Embryonic facial prominence (tissue), 1 donor: ENCODE data around the gene ADORA1.

Source experiments
- DNase-seq: peaks from one replicate; pipeline ENCODE4 v3.0.0-alpha.2; 2016; ENCODE audit errors: extremely low spot score

The ADORA1 gene

DNA sequence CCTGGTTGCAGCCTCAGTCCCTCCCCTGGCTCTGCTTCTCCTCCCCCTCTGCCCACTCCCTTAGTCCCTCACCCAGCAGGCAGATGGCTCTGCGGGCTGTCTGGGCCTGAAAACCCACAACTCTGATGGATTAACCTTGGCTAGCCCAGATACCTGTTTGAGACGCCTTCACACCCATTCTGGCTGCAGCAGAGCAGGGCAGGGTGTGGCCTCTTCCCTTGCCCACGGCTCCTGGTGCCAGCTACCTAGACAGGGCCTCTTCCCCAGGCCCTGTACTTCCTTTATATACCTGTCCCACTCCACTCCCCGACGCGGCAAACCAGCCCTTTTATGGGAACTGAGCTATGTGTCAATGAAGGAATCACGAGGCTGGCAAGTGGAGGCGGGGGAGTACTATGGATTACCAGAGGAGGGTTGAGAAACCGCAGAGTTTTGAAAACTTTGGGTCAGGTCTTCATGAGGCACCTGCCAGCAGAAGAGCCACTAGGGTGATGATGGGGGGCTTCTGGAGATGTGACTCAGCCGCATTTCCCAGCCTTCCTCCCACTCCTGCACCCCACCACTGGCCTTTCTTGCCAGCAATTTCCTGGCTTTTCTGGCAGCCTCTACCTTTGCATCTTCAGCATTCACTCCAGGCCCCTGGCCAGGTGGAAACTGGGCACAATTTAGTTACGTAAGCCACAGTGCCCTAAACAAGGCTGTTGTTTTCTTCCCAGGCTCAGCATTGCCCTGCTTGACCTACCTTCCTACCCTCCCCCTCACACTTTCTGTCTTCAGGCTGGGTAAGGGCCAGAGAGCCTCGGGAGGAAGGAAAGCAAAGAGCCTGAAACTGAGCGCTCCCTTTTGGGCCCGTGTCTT is 59.1 kb downstream of the ADORA1 start, which contains the start of gene CHI3L1:
TSS of gene CHI3L1 (minus strand) at position 259 of the 858 bp plus-strand sequence. CDS start at position 178, 81 bp downstream.
- no peak for DNase-seq

DNA sequence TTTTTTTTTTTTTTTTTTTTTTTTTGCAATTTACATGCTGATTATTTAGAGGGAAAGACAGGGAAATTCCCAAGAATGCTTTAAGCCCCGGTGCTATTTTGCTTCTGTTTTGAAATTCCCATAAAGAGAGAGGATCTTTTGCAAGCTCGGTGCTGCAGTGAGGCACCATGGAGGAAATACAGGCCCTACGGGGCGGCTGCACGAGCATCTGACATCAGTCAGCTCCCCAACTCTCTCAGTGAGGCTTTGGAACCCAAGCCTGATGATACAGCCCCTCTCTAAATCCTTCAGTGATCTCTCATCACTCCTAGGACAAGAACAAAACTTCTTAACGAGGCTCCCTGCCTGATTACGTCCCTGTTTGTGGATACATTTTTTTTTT is 59.8 kb downstream of the ADORA1 start:
- no peak for DNase-seq

DNA sequence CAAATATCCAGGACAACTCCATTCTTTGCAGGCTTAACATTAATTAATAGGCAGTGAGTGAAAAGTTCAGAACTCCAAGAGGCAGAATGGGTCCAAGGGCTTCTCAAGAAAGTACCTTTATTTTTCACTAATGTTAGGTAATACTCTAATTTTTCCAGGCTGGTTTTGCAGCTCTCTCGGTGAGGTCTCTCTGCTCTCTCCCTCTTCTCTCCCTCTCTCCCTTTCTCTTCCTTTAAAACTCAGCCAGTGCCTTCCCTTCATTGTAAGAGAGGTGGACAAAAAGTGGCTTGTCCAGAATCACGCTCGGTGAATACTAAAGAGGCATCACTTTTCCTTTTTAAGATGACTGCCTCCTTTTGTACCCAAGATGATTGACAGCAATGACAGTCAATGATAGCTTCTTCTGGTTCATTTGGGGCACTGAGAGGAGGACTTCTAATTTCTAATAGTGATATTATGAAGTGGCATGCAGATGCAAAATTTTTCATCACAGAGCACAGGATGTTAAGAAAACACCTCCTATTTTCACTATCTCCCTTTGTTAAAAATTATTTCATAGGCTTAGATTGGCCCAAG is 60.3 kb downstream of the ADORA1 start:
- no peak for DNase-seq

GRCh38 chr1:203188686-203189232 is 61.2 kb downstream of the ADORA1 start:
- no peak for DNase-seq

GRCh38 chr1:203189951-203190352 is 62.4 kb downstream of the ADORA1 start:
- DNase-seq: no peak

- no peak for DNase-seq
Measured at GRCh38 chr1:203190949-203191348, 63.4 kb downstream of the ADORA1 start.

DNA sequence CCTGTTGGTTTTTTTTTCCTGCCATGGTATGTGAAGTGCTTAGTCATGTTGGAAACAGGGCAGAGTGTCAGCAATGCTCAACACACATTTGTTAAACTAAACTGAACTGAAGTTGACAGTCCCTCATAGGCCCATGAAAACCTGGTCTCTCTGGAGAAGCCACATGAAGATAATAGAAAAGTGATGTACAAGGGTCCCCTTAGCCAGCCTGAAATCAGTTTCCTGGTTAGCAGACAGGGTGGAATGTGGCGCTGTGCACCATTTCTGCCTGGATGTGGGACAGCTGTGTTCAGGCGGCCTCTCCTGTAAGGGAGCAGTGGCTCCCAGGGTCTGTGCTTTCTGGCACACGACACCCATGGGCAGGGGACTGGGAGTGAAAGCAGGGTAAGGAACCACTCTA is 68.8 kb downstream of the ADORA1 start:
- DNase-seq: no peak

DNA sequence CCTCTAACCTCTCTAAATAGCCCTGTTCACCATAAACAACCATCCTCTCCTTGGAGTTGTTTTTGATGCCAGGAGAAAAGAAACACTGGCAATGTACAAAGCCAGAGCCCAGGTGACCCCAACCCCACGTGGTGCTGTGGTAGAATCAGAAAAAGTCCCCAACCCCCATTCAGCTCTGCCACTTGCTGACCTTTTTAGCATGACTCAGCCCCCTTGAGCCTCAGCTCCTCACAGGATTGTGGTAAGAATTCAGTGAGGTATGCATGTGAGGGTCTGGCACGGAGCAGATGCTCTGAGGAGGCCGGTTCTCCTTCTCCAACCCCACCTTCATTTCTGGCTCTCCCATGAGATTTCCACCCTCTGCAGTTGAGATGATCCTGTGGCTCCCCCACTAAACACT is 70.1 kb downstream of the ADORA1 start:
- DNase-seq: no peak

- no peak for DNase-seq
Measured at GRCh38 chr1:203199002-203199401, 71.5 kb downstream of the ADORA1 start.

DNA sequence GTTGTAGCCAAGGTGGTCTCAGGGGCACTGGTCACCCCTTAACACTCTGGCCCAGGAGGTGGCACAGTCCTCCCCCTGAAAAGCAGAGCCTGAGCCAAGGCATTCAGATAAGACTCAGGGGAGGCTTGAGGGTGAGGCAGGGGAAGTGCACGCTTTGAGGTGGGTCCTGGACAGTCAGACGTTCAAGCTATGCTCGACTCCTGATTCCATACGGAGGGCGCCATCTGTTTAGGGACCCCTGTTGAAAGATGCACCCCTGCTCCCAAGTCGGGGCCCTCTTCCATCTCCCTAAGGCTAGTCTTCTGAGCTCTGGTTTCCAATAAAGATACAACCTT is 71.9 kb downstream of the ADORA1 start:
- no peak for DNase-seq

DNA sequence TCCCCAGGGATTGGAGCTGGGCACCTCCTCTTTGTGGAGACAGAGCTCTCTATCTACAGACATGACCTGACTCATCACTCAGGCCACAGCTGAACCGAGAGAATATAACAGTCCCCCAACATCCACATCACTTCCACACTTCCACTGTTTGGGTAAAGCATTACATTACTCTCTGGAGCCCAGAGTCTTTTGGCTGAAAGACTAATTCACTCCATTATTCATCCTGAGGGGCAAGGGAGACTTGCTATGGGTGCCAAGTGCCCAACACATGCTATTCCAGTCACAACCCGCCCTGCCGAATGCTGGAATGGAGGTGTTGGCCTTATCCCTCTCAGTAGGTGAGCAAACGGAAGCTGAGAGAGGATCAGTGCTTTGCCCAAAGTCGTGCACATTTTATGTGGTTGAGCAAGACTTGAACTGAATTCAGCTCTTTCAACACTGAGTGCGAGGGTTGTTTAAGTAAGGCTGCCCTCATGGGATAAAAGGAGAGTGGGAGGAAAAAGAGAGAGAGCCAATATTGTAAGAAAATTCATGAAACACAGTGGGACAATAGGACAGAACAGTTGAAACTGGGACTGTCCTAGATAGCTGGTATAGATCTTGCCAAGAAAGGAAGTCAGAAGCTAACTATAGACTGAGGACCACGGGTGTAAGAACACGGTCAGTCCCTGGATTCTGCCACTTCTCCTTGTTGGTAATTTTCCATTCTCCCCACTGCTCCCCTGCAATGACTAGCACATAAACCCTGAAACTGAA is 72.5 kb downstream of the ADORA1 start:
- no peak for DNase-seq

- no peak for DNase-seq
Measured at GRCh38 chr1:203200916-203201315, 73.4 kb downstream of the ADORA1 start.

DNA sequence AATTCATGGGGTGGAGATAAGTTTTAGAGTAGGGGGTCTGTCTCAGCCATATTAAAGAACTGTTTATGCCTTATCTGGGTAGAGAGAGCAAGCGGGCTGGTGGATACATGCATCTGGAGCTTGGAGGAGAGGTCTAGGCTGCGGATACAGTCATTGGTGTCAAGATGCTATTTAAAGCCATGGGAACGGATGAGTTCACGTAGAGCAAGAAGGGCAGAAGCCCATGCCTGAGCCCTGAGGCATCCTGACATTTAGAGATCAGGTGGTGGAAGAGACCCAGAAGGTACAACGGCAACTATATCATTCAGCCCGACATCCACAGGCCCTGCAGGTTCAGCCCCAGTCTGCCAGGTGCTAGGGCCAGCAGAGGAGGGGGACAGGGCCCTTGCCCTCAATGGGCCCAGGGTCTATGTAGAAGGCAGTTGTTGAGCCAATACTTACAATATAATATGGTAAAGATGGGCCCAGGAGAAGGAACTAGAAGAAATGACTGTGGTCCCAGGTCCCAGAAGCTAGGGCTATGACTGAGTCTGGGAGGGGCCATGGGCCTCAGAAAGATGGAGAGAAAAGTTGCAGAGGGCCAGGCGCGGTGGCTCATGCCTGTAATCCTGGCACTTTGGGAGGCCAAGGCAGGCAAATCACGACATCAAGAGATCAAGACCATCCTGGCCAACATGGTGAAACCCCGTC is 74.1 kb downstream of the ADORA1 start:
- no peak for DNase-seq

DNA sequence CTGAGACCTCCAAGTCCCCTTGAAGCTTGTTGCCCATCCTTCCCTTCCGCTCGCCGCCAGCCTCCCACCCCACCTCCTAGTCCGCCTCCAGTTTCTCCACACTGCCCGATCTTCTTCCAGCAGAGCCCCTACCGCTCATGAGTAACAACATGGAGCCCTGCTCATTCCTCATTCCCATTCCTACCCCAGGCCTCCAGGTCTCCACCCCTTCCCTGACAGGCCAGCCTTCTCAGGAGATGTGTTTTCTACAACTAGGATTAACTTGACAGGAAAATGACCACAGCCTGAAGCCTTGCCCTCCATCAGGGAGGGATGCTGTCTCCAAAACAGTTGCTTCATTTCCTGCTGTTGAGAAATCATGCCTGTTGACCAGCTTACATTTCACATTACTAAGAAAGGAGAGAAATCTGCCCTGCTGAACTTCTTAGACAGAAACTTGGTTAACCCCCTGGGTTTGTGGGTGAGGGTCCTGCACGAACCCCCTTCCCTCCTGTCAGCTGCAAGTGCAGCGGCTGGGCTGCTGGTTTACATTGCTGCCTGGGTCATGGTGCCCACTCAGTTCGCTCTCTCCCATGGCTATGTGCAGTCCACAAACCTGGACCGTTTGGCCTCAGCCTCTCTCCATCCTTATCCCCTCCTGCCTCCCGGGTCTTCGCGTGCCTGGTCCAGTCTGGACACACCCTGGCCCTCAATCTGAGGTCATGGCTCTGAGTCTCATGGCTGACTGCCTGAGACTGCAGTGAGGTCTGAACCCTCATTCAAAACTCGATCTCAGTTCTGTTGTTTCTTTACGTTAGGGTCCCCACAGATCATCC is 75.1 kb downstream of the ADORA1 start:
- DNase-seq: no peak

DNA sequence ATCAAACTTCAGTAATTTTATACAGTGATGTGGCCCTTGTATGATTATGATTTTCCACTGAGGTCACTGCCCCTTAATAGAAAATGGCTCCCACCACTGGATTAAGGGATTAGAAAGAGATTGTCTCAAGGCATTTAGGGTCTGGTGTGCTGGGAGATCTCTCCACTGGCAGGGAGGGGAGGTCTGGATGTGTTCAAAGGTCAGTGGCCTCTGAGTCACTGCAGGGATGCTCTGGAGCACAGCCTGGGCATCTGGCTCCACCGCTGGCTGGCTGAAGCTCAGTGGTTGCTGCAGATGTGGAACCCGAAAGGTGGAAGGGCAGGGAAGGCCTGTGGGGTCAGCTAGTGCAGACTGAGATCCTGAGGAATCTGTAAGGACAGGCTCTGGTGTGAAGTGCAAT is 77.2 kb downstream of the ADORA1 start:
- no peak for DNase-seq

- no peak for DNase-seq
Measured at GRCh38 chr1:203206129-203206687, 78.7 kb downstream of the ADORA1 start.

- DNase-seq: no peak
Measured at GRCh38 chr1:203207751-203208150, 80.2 kb downstream of the ADORA1 start.

GRCh38 chr1:203208181-203208580 is 80.7 kb downstream of the ADORA1 start:
- no peak for DNase-seq

DNA sequence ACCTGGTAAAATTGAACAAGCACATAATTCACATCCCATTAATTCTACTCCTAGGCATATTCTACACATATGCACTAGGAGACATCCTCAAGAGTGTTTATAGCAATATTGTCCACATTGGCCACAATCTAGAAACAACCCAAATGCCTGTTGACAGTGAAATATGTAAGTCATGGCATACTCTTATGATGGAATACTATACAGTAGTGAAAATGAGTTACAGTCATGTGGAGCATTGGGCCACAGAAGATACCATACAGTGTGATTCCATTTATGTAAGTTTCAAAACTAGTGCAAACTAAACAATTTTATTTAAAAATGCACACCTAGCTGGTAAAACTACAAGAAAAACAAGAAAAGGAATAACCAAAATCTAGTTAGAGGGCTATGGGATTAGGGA is 82.8 kb downstream of the ADORA1 start:
- DNase-seq: no peak

DNA sequence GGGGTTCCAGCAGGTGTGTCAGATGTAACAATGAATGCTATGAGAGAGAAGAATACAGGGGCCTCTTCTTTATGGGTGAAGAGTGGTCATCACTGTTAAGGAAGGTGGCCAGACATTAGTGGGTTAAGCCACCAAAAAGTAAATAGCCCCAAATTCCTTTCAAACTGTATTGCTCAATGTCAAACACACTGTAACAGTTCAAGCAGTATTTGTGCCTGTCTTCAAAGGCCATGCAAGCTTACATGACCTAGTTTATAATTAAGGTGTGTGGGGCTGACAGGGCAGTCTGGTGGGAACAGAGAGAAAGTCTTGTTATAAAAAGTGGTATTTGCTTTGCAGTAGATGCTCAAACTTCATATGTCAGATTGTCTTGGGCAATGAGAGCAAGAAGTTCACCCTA is 83.5 kb downstream of the ADORA1 start:
- no peak for DNase-seq

- DNase-seq: no peak
Measured at GRCh38 chr1:203211812-203212211, 84.3 kb downstream of the ADORA1 start.
